PFSK-1 (cell line): ENCODE measurements around the gene SHCBP1.

ENCODE experiments used
- FOXP2 ChIP-seq: optimal IDR thresholded peaks from 2 replicates; pipeline ENCODE3; 2011; ENCODE audit warnings: borderline replicate concordance, control low read depth, inconsistent platforms; ENCODE audit not compliant: insufficient read depth; ENCODE audit errors: extremely low read length, extremely low read depth
- POLR2AphosphoS5 ChIP-seq: IDR thresholded peaks from 2 replicates; pipeline ENCODE4 v1.6.1; 2012; ENCODE audit warnings: low read depth, mild to moderate bottlenecking, control low read depth, low read length, moderate library complexity
- REST ChIP-seq, 2 experiments: IDR thresholded peaks; 2 replicates each; pipeline versions ENCODE4 v1.6.1 to v1.8.0; 2011 to 2012; ENCODE audit warnings: low read depth in 2 of 2, low read length in 2 of 2, control low read depth in 1 of 2, inconsistent platforms in 1 of 2, mild to moderate bottlenecking in 1 of 2, moderate library complexity in 1 of 2; ENCODE audit not compliant: insufficient read depth in 1 of 2
- SIN3A ChIP-seq: IDR thresholded peaks from 2 replicates; pipeline ENCODE4 v1.6.1; 2012; ENCODE audit warnings: mild to moderate bottlenecking, low read length, moderate library complexity, borderline replicate concordance; ENCODE audit not compliant: insufficient read depth
- TAF1 ChIP-seq: IDR thresholded peaks from 2 replicates; pipeline ENCODE4 v1.6.1; 2012; ENCODE audit warnings: low read length, control low read depth, borderline replicate concordance; ENCODE audit not compliant: insufficient read depth

Gene SHCBP1

GRCh38 chr16:46649588-46650253 is 28.5 kb upstream of the SHCBP1 start:
- TF ChIP-seq SIN3A (no peak), POLR2AphosphoS5 (no peak), FOXP2 (no peak), REST (IDR thresholded peaks at IDR 0.05; ENCODE audit: insufficient read depth in 1 of 2, low read depth in 2 of 2, low read length in 2 of 2) (no peak), TAF1 (no peak)

- TF ChIP-seq REST (IDR thresholded peaks at IDR 0.05; ENCODE audit: insufficient read depth in 1 of 2, low read depth in 2 of 2, low read length in 2 of 2) = no peak
- no peak for TF ChIP-seq TAF1
- no peak for TF ChIP-seq POLR2AphosphoS5
- no peak for TF ChIP-seq FOXP2
- no peak for TF ChIP-seq SIN3A
Observed at GRCh38 chr16:46648656-46649055, 27.5 kb upstream of the SHCBP1 start.

DNA sequence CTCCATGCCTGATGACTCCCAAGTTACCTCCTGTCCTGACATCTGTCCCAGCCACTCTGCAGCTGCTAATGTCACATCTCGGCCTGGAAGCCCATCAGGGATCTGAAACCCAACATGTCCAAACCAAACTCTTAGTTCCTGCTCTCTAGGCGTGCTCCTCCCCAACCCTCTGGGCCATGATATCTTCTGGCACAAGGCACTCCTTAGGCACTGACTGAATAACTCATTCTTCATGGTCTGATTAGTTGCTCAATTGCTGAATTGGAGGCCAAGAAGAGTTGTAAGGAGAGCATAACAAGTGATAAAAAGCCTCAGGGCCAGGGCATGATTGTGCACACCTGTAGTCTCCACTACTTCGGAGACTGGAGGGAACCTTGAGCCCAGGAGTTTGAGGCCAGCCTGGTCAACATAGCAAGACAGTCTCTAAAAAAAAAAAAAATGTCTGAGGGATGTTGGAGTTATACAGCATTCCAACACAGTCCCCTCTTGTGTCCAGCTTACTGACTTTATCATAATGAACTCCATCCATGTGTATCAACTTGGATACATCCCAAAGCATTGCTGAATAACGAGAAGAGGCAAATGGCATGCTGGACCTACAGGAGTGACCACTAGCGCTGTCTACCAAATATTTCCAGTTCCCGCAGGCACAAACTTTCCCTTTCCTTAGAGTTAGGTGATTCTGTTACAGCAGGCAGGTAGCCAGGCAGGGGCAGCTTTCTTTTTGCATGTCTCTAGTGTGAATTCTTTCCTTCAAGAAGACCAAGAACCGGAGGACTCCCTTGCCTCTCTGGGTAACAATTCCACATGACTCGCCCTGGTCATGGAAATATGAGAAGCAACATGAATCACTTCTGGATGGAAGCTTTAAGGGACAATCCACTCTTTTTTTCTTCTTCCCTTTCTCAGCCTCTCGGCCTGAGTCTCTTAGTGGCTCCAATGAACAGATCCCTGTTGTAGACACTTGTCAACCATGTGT is 18.1 kb upstream of the SHCBP1 start:
- TF ChIP-seq TAF1 (no peak), REST (IDR thresholded peaks at IDR 0.05; ENCODE audit: insufficient read depth in 1 of 2, low read depth in 2 of 2, low read length in 2 of 2) (no peak), SIN3A (no peak)

DNA sequence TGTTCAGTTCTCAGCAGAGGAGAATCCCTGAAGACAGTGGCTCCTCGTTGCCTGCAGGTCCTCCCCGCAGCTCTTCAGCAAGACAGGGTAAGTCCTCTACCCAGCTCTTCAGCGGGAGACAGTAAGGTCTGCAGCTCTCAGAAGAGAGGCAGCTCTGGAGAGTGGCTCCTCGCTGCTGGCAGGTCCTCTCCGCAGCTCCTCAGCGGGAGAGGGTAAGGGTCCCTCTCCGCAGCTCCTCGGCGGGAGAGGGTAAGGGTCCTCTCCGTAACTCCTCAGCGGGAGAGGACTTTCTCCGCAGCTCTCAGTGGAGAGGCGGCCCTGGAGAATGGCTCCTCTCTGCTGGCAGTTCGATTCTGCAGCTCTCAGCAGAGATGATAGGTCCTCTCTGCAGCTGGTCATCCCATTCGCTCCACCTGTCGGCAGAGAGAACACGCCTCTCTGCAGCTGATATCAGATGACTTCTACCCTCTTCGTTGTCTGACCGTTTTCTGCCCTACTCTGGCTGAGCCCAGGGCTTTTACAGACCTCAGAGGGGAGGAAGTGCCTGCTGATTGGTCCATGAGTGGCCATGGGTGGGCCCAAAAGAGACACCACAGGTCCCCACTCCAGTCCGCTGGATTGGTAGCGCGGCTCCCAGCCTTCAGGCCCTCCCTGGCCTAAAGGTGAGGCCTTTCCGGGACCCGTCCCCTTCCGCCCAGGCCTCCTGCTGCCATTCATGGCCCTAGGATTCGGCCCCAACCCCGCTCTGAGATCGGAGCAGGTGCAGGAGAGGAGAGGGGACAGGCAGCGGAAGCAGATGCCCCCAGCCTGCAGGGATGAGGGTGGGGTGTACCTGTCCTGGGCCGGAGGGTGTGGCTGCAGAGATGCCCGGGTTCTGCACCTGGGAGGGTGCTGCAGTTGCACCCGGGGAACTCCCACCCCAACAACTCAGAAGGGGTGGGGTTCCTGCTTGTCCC is 11.9 kb upstream of the SHCBP1 start:
- TF ChIP-seq REST (IDR thresholded peaks at IDR 0.05; ENCODE audit: insufficient read depth in 1 of 2, low read depth in 2 of 2, low read length in 2 of 2) (no peak), POLR2AphosphoS5 (no peak), TAF1 (no peak), SIN3A (no peak), FOXP2 (no peak)
